NCI-H2196 treated with DMSO at 0.1 percent for 48 hours (cell line): ENCODE measurements around the gene TAGAP.
"Not testable (repeated sequence)": the region's sequence is repeated elsewhere in the genome, so short reads cannot be mapped to it uniquely, and the experiment has no call there.

Source experiments
- DNase-seq: peaks from one replicate; lab custom pipeline; 2025; ENCODE audit not compliant: unreplicated experiment; lab: John Stamatoyannopoulos, UW

Gene TAGAP

GRCh38 chr6:159047891-159048685 lies 3.3 kb upstream of the TAGAP start:
- no peak for DNase-seq

DNA sequence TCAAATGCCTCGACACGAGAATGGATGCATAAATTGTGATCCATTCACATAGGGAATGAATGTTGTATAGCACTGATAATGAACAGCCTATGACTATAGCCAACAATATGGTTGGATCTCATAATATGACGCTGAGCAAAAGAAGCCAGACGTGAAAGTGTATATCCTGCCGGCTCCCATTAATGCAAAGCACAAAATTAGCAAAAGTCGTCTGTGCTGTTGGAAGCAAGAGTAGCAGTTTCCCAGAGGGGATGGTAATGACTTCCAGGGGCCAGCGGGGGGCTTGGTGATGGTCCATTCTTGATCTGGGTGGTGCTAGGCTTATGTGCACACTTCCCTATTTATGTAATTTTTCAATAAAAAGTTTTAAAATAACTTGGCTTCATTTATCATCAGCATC lies 1.0 kb upstream of the TAGAP start:
- no peak for DNase-seq

DNA sequence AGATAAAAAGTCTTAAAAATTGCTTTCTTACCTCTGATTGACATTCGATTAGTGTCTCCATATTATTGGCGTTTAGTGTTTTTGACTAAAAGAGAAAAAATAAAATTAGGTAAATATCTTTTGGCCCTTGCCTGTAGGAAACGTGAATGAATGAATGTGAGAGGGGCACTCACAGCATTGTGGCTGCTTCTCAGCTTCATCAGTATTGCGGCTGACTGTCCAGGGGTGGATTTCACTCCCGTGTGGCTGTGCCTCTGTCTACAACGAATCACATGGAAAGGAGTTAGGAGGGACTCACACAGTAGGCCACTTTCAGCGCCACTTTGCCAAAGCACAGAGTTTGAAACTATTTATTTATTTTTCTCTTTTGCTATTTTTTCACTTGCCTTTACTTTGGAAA lies 844 bp downstream of the TAGAP start:
- DNase-seq = no peak

GRCh38 chr6:159043251-159043650 lies 1.5 kb downstream of the TAGAP start:
- DNase-seq = no peak

- no peak for DNase-seq
These were observed 2.0 kb downstream of the TAGAP start for GRCh38 chr6:159042826-159043181.

DNA sequence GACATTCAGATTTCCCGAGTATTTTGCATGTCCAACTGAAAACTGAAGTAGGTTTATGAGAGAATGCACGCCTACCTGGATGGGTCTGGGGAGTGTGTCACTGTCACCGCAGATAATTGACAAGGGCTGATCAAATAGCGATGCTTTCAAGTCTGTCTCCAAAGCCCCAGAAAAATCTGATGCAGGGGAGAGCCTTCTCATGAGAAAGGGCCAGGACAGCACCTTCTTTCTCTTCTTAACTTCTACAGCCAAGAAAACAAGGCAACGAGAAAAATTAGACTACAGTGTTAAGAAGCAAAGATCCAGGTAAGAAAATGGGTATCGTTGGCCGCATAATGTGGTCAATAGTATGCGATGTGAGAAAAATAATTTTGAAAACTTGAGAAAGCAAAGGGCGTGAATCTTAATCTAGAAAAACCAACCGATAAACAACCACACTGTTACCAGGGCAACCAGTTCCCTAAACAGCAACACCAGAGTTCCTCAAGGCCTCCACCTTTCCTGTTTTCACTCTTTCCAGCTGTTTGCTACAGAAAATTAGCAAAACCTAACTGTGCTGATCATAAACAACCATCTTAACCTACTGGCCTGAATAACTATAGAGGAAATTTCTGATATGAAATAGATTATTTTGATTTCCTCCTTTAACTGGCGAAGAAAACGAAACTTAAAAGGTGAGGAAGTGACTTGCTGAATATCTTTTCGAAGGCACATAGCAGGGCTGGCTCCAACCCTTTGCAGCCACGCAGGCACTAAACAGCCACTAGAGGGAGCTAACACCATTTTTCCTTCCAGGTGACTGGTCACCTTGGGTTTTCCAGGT lies 2.6 kb downstream of the TAGAP start:
- DNase-seq = peak; percentile 19

DNA sequence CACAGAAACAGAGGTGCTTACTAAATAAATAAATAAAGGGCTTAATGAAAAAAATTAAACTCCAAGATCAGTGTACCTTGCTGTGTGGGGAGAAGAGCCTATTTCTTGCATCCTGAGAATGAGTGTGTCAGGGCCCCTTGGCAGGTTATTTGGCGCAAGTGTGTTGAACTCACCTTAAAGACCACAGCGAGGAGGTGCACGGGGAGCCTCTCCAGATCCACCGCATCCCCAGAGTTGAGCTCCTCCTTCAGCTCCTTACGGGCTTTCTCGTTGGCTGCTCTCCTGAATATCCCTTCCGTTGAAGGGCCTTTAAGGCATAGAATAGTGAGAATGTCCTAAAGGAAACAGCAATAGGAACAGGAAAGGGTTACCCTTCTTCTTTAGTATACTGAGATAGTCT lies 3.6 kb downstream of the TAGAP start:
- no peak for DNase-seq

- no peak for DNase-seq
These were observed 4.9 kb downstream of the TAGAP start for GRCh38 chr6:159039885-159040258.

DNA sequence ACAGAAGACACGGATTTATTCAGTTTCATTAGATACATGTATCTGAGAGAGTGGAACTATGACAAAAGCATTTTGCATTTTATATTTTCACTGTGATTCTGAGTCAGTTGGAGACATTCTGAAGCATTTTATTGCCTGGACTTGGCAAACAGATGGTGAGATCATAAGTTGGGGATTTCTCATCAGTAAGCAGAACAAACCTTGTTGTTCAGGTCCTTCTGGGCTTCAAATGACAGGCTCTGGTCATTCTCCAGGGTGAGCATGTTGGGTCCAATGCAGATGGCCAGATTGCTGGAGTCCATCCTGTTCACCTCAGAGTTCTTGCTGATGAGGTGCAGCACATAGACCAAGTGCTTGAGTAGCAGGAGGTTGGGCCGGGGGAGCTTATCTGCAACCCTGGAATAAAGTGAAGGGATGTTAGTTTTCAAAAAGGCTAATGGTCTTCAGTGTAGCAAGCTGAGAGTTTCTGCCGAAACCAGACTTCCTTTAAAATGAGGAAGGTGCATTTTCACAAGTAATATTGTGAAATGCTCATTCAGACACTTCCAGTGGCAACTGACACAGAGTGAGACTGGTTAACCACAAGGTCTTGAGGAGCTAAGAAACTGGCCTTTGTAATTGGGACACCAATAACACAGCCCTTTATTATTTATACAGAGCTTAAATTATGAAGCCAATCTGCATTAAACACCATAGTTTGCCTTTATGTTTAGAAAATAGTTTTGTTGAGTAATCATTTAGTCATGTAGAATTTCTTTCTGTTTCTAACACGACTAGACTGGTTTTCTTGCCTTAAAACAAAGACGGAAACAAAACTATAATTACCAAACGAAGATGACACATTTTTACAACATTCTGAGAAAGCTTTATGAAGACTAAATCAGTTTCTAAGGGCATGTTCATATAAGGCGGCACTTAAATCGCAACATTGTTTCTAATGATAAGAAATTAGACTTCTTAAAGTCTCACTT lies 5.6 kb downstream of the TAGAP start:
- DNase-seq = no peak

- DNase-seq = not testable (repeated sequence)
These were observed 6.5 kb downstream of the TAGAP start for GRCh38 chr6:159038318-159038717.

GRCh38 chr6:159037756-159038290 lies 7.0 kb downstream of the TAGAP start:
- DNase-seq = no peak

GRCh38 chr6:159036673-159037072 lies 8.1 kb downstream of the TAGAP start:
- no peak for DNase-seq

GRCh38 chr6:159035891-159036290 lies 8.9 kb downstream of the TAGAP start:
- no peak for DNase-seq

DNA sequence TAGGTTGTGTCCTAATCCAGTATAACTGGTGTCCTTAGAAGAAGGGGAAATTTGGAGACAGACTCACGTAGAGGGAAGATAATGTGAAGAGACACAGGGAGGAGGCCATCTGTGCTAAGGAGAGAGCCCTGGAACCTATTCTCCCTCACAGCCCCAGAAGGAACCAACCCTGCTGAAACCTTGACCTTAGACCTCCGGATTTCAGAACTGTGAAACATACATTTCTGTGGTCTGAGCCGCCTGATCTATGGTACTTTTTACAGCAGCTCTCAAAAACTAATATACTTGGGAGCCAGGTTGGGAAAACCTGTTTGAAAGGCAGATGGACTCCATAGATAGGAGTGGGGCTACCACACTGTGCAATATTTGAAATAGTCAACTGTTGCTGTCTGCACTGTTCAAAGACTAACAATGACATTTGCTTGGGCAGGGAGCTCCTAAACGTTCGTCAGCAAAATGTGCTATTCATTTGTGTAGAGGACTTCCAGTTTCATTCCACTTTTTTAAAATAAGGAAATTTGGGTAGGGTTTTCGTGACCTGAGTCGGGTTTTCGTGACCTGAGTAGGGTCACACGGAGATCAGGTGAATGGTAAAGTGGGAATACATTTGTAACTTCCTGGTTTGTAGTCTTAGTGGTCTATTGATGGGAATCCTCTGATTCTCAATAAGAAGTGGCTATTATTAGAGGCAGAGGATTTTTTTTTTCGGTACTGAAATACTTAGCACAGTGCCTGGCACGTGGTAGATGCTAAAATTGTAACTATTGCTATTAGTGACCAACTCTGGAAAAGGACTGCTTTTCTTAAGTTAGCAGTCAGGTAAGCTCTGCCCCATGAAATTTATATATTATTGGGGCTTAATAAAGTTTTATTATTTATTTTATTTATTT lies 11.4 kb downstream of the TAGAP start:
- no peak for DNase-seq

- no peak for DNase-seq
These were observed 12.9 kb downstream of the TAGAP start for GRCh38 chr6:159031846-159032245.

DNA sequence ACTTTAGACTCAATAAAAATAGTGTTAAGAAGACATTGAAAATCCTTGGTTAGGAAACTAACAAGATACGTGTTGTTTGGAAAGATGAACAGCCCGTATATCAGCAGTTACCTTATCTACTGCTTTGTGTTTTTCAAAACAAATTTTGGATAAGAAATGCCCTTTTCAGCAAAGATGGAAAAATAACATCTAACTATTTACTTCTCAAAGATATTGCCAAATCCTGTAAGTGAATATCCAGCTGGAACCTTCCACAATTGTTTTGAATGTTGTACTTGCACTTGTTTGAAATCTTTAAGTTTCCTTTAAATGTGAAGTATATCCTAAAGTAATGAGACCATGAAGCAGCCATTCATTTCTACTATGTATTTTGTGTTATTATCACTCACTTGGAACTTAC lies 14.6 kb downstream of the TAGAP start:
- no peak for DNase-seq

- not testable (repeated sequence) for DNase-seq
These were observed 19.6 kb downstream of the TAGAP start for GRCh38 chr6:159025224-159025623.

DNA sequence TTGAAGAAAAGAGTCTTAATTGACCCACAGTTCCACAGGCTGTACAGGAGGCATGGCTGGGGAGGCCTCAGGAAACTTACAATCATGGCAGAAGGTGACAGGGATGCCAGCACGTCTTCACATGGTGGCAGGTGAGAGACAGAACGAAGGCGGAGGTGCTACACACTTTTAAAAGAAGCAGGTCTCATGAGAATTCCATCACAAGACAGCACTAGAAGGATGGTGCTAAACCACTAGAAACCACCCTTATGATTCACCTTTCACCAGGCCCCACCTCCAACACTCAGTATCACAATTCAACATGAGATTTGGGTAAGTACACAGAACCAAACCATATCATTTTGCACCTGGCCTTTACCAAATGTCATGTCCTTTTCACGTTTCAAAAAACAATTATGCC lies 20.9 kb downstream of the TAGAP start:
- no peak for DNase-seq

DNA sequence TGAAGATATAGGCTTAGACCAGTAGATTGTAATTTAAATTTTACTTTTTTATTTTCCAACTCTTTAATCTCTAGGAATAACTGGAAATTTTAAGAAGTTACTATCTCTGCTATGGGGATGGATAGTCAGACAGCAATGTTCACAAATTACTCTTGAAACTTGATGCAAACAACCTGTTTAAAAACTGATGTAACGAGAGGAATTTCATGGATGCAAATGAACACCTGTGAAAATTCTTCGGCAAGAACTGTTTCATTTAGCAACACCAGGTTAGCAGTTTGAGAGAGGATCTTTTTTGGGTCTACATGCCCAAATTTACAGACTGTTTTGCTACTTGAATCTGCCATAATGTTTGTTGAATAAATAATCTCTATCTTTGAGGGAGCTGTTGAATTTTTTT lies 24.8 kb downstream of the TAGAP start:
- DNase-seq = no peak
